HG03097 (cell line): ENCODE measurements around the gene ATF6.

Experiments
- ATAC-seq: cut with Tn5 transposase; IDR thresholded peaks from one replicate; pipeline ENCODE4 v1.9.1; 2021; ENCODE audit not compliant: unreplicated experiment, low FRiP score

The ATF6 gene

GRCh38 chr1:161929137-161929536 is 163.0 kb downstream of the ATF6 start:
- no peak for ATAC-seq

GRCh38 chr1:161930064-161930463 is 163.9 kb downstream of the ATF6 start:
- no peak for ATAC-seq

GRCh38 chr1:161932668-161933067 is 166.5 kb downstream of the ATF6 start:
- ATAC-seq, result no peak

- ATAC-seq, result no peak
Measured at GRCh38 chr1:161933592-161934588, 167.8 kb downstream of the ATF6 start.

GRCh38 chr1:161935264-161935663 is 169.1 kb downstream of the ATF6 start:
- no peak for ATAC-seq

GRCh38 chr1:161936786-161937185 is 170.7 kb downstream of the ATF6 start:
- ATAC-seq, result no peak

GRCh38 chr1:161940866-161941591 is 174.9 kb downstream of the ATF6 start:
- ATAC-seq, result no peak

GRCh38 chr1:161941726-161942436 is 175.8 kb downstream of the ATF6 start:
- ATAC-seq, result no peak

- no peak for ATAC-seq
Measured at GRCh38 chr1:161943737-161944136, 177.6 kb downstream of the ATF6 start.

- no peak for ATAC-seq
Measured at GRCh38 chr1:161944381-161944780, 178.3 kb downstream of the ATF6 start.

- ATAC-seq, result no peak
Measured at GRCh38 chr1:161945306-161946060, 179.4 kb downstream of the ATF6 start.

- no peak for ATAC-seq
Measured at GRCh38 chr1:161946071-161946987, 180.2 kb downstream of the ATF6 start.

GRCh38 chr1:161948435-161948834 is 182.3 kb downstream of the ATF6 start:
- no peak for ATAC-seq

GRCh38 chr1:161949548-161949947 is 183.4 kb downstream of the ATF6 start:
- no peak for ATAC-seq

GRCh38 chr1:161950377-161950776 is 184.3 kb downstream of the ATF6 start:
- no peak for ATAC-seq

GRCh38 chr1:161951646-161952045 is 185.5 kb downstream of the ATF6 start:
- no peak for ATAC-seq

- ATAC-seq, result no peak
Measured at GRCh38 chr1:161952607-161953172, 186.6 kb downstream of the ATF6 start.

GRCh38 chr1:161953256-161953920 is 187.3 kb downstream of the ATF6 start:
- ATAC-seq, result no peak
